NCI-H2107 treated with DMSO at 0.1 percent for 48 hours (cell line): ENCODE results near the gene ARHGAP45.
"Not testable (repeated sequence)": the region's sequence is repeated elsewhere in the genome, so short reads cannot be mapped to it uniquely, and the experiment has no call there.

Experiments
- DNase-seq: peaks from one replicate; lab custom pipeline; 2025; ENCODE audit not compliant: unreplicated experiment; lab: John Stamatoyannopoulos, UW

The ARHGAP45 gene, protein sequence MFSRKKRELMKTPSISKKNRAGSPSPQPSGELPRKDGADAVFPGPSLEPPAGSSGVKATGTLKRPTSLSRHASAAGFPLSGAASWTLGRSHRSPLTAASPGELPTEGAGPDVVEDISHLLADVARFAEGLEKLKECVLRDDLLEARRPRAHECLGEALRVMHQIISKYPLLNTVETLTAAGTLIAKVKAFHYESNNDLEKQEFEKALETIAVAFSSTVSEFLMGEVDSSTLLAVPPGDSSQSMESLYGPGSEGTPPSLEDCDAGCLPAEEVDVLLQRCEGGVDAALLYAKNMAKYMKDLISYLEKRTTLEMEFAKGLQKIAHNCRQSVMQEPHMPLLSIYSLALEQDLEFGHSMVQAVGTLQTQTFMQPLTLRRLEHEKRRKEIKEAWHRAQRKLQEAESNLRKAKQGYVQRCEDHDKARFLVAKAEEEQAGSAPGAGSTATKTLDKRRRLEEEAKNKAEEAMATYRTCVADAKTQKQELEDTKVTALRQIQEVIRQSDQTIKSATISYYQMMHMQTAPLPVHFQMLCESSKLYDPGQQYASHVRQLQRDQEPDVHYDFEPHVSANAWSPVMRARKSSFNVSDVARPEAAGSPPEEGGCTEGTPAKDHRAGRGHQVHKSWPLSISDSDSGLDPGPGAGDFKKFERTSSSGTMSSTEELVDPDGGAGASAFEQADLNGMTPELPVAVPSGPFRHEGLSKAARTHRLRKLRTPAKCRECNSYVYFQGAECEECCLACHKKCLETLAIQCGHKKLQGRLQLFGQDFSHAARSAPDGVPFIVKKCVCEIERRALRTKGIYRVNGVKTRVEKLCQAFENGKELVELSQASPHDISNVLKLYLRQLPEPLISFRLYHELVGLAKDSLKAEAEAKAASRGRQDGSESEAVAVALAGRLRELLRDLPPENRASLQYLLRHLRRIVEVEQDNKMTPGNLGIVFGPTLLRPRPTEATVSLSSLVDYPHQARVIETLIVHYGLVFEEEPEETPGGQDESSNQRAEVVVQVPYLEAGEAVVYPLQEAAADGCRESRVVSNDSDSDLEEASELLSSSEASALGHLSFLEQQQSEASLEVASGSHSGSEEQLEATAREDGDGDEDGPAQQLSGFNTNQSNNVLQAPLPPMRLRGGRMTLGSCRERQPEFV

DNA sequence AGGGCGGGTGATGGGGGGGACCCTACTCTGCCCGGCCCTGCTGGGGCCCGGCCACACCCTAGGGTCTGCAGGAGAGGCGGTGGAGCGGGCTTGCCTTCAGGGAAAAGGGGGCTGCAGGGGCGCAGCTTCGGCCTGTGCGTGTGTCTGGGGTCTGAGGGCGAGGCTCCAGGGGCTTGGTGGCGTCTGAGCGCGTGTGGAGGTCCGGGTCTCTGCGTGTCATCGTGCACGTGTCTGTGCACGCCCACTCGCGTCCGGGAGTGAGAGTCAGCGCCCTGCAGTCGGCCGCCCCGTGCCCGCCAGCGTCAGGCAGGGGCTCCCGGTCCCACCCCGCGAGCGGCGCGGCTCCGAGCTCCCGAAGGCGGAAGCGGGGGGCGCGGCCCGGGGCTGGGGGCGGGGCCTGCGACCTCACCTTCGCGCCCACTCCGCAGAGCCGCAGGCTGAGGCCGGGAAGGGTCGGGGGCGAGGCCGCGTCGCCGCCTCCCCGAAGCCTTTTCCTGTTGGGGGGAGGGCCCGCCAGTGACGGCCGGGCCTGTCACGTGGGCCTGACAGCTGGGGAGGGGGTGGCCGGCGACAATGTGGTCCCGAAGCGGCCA lies at the start of gene ARHGAP45:
ARHGAP45 (plus strand) TSS at position 420 of the 593 bp plus-strand sequence. CDS start 239 bp downstream, outside the sequence.
- DNase-seq = no peak

DNA sequence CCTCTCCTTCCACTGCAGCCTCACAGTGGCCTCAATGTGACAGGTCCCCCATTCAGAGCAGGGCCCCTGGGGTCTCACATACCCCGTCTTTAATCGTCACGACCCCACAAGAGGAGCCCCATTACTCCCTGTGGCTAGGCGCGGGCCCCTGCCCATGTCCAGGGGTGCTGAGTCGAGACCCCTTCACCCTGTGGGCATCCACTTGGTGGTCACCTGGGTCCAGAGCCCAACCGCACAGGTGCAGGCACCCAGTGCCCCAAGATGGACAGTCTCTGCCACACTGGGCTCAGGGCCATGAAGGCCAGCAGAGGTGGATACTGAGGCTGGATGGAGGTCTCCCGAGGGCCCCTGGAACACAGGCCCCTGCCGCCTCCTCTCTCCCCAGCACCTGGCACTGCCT lies 49.1 kb upstream of the ARHGAP45 start:
- no peak for DNase-seq

DNA sequence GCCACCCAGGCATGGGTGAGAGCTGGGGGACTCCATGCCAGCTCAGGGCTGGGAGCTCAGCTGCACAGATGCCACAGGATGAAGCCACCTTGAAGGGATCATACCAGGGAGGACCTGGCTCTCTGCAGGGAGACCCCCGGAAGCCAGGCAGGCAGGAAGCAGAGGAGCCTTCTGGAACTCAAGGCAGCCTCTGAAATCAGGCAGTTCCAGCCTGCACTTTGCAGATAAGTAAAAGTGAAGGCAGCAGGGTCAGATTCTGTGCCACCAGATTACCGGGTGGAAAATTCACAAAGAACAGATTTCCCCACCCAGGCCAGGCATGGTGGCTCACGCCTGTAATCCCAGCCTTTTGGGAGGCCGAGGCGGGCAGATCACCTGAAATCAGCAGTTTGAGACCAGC lies 48.6 kb upstream of the ARHGAP45 start:
- no peak for DNase-seq

DNA sequence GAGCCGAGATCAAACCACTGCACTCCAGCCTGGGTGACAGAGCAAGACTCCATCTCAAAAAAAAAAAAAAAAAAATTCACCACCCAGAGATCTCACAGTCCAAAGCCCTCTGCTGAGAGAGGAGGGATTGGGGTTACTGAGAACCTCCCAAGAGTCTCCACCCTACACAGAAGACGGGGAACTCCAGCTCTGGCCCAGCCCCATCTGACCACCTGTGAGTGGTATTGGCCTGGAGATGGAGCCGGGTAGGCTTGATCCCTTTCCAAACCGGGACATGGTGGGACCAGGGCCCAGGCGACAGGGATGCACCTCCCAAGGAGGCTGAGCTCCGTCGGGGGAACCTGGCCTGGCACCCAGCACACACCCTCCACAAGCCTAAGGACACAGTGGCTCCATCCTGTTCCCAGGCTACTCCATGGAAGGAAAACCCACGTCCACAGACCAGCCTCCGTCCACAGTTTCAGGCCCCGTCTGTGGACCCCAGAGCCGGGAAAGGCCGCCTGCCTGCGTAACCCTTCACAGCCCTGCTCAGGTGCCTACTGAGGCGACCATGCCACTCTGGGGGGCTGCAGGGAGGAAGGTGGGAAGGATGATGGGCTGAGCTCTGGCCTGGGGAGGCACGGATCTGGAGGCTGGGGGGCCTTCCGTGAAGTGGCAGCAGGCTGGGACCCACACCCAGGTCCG lies 47.9 kb upstream of the ARHGAP45 start:
- no peak for DNase-seq

DNA sequence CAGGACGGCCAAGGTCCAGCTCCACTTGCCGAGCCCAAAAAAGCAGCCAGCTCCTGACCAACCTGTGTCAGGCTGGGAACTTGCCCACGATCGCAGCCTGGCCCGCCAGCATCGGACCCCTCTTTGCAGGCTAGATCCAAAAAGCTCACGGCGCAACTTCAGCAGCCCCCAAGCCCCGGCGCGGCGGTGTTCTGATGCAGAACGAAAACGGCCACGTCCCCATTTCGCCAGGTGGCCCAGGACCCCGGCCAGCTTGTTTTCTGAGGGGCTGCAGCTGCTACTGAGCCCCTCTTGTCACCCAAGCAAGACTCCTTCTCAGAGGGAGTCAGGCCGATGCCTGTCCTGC lies 47.4 kb upstream of the ARHGAP45 start:
- DNase-seq = no peak

DNA sequence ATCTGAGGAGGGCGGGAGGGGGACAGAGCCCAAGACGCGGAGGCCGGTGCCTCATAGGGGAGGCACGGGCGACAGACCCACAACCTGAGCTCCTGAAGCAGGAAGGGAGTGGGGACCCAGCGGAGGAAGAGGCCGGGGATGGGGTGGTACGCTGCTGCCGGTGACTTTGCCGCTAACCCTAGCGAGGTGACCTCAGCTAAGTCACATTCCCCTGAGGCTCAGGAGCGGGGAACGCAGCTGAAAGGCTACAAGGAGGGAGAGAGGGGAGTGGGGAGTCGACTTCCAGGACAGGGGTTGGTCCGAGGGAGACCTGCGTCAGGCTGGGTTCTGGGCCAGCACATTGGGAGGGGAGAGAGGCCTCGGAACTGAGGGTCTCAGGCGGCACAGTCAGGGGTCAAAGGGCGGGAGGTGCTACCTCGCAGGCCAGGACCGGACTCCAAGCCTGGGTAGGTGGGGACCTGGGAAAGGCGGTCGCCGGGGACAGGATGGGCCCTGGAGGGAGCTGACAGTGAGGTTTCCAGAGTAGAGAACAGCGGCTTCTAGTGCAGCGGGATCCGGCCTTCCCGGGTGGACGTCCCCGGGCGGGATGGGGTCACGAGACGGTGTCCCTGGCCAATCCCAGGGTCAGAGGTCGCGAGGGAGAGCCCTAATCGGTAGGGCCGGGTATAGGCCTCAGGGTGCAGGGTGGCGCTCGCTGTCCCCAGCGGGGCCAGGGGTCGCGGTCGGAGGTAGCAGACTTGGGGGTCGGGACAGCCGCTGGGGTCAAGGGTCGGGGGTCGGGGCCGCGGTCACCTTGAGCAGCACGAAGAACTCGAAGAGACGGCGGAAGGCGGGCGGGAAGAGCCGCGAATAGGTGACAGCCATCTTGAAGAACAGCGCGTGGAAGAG lies 46.7 kb upstream of the ARHGAP45 start:
- no peak for DNase-seq

DNA sequence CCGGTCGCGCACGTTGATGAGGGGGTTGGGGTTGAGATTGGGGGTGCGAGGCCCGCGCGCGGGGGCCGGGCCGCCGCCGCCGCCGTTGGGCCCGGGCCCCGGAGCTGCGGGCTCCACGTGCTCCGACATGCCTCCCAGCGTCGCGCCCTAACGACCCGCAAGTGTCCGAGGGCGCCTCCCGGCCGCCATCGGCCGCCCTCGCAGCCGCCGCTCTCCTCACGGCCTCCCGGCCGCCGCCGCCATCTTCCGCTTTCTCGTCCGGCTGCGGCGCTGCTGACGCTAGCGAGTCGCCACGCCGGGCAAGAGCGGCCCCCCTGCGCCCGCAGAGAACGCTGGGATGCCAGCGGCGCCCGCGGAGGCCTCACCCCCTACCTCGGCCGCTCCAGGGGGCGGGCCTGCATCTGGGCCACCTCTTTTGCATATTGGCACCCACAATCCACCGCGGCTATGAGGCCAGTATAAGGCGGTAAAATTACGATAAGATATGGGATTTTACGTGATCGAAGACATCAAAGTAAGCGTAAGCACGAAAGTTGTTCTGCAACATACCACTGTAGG lies 46.0 kb upstream of the ARHGAP45 start, which contains the start of gene TMEM259:
TMEM259 (minus strand) TSS at position 256 of the 558 bp plus-strand sequence; CDS start at position 129, 127 bp downstream.
- peak; percentile 93 for DNase-seq

DNA sequence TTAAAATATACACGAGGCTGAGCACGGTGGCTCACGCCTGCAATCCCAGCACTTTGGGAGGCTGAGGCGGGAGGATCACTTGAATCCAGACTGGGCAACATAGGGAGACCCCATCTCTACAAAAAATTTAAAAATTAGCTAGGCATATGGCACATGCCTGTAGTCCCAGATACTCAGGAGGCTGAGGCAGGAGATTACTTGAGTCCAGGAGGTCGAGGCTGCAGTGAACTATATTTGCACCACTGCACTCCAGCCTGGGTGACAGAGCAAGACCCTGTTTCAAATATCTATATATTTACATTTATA lies 43.1 kb upstream of the ARHGAP45 start:
- not testable (repeated sequence) for DNase-seq

DNA sequence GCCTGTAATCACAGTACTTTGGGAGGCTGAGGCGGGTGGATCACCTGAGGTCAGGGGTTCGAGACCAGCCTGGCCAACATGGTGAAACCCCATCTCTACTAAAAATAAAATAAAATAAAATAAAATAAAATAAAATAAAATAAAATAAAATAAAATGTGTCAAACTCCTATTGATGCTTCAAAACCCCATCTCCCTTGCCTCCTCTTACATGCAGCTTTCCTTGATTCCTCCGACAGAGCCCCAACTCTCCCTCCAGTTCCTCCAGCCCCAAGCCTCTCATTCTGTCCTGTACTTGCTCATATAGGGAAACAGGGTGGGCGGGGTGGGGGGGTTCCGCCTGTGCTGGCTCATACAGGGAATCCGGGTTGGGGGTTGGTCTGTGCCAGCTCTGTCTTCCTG lies 41.9 kb upstream of the ARHGAP45 start:
- not testable (repeated sequence) for DNase-seq

DNA sequence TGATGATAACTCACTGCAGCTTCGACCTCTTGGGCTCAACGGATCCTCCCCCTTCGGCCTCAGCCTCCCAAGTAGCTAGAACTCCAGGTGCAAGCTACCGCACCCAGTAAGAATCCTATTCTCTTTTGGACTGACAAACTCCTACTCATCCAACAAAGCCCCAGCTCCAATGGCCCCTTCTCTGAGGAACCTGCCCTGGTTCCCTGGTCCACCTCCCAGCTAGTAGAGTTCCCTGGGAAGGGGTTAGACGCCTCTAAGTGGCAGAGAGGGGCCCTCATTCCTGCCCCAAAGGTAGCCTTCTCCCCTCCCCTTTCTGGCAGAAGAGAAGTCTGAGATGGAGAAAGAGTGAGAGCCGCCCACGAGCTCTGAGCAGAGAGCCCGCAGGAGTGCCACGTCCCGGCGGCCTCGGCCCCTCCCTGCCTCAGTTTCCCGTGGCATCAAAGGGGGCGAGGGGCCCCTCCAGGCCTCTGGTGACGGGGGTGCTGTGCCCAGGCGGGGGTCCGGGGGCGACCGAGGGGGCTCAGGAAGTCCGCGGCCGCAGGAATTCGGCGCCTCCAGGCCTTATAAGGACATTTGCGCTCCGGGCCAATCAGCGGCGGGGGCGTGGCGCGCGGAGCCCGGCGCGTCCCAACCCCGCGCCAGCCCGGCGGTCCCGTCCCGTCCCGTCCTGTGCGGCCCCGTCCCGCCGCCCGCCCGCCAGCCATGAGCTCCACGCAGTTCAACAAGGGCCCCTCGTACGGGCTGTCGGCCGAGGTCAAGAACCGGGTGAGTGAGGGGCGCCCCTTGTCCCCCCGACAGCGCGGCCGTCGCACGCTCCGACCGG lies 40.8 kb upstream of the ARHGAP45 start, which contains the start of gene CNN2:
CNN2 (plus strand) TSS at position 649 of the 823 bp plus-strand sequence; CDS start at position 703, 54 bp downstream.
- no peak for DNase-seq

DNA sequence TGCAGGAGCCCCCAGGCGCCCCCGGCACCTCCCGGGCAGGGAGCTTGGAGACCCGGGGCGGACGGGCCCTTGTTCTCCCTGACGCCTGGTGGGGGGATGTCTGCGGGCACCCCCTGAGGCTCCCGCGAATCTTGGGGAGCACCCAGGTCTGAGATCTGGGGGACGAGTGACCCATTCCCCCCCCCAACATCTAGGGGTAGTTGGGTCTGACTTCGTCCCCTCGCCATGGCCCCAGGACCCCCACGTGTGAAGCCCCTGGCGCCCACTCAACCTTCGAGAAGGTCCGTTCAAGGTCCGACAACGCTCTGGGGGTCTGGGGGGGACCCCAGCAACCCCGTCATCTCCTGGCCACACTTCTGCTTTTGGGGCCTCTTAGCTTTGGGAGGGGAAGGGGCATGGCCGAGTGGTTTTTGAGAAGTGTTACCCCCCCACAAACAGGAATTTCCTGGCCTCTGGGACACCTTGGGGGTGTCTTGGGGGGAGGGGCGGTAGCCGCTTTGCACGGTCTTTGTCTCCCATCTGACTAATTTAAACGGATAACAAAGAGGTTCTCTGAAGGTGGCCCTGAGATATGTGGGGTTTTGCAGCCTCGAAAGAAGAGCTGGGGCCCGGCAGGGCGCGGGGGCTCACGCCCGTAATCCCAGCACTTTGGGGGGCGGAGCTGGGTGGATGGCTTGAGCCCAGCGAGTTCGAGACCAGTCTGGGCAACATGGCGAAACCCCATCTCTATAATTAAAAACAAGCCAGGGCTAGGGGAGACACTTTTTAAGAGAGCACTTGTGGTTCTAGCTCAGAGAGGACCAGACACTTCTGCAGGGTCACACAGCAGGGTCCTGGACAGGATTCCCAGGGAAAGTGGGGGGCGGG lies 40.0 kb upstream of the ARHGAP45 start:
- no peak for DNase-seq

DNA sequence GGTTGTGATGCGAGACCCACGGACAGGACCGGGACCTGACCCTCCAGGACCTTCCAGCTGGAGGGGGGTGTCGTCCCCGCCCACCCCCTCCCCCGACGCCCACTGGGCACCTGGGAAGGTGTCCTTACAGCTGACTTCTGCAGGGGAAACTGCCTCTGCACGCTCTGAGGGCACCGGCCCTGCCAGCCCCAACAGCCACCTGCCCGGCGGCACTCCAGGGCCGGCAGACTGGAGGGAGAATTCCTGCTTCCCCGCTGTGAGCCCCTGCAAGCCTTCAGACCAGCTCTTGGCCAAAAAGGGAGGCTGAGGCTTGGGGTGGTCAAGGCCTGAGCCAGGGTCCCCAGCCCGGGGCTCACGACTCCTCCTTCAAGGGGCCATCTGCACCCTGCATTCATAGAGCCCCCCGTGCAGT lies 39.3 kb upstream of the ARHGAP45 start:
- DNase-seq = no peak

DNA sequence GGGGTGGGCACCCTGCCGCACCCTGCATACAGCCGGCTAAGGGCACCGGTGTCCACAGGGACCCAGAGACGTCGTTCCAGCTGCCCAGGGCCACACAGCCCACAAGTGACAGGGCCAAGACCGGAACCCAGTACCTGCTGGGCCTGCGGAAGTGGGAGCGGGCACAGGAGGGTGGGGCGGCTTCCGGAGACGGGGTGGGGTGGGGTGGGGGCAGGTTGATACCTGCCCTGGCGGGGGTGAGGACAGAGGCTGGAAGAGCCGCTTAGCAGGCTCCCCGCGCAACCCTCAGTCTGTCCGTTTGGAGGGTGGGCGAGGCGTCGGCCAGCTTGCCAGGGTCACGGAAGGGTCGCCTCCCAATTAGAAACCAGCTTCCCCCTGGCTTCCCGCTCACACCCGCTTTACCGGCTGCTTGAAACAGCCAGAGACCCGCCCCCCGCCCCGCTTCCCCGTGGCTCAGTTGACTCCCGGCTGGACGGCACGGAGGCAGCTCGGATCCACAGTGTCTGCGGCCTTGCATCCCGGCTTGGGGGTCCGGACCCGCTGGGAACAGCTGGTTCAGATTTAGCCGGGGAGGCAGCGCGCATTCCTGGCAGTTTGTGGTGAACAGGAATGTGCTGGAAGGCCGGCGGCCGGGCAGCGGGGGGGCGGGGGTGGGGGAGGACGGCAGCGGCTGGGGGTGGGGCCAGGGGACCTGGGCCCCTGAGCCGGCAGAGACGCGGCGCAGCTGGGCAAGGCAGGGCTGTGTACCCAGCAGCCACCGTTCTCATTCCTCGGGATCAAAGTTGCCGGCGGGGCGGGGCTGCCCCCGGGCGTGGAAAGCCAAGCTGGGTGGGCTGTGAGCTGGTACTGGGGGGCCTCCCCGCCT lies 38.7 kb upstream of the ARHGAP45 start:
- DNase-seq = no peak

DNA sequence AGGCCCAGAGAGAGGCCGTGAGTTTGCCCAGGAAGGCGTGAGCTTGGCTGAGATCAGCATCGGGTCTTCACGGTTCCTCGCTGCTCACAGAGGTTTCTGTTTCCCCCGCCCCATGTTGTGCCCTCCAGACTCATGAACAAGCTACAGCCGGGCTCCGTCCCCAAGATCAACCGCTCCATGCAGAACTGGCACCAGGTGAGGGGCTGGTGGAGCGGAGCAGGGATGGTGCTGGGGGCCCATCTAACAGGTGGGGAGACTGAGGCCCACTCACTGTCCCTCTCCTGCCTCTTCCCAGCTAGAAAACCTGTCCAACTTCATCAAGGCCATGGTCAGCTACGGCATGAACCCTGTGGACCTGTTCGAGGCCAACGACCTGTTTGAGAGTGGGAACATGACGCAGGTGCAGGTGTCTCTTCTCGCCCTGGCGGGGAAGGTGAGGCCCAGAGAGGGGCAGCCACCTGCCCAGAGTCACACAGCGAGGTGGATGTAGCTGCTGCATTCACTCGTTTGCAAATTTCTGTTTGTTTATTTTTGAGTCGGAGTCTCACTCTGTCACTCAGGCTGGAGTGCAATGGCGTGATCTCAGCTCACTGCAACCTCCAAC lies 34.6 kb upstream of the ARHGAP45 start:
- DNase-seq = no peak

DNA sequence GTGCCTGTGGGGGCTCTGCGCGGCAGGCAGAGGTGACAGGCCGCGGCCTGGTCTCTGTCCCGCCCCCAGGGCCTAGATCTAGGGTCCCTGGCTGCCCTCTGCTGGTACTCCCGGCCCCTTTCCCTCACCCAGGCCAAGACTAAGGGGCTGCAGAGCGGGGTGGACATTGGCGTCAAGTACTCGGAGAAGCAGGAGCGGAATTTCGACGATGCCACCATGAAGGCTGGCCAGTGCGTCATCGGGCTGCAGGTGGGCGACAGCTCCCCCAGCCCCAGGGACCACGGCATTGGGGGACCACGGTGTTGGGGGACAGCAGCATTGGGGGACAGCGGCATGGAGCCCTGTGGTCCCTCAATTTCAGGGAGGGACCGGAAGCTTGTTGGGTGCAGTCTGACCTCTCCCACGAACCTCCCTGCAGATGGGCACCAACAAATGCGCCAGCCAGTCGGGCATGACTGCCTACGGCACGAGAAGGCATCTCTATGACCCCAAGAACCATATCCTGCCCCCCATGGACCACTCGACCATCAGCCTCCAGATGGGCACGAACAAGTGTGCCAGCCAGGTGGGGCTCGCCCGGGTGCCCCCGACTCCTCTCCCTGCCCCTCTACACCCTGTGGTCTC lies 30.9 kb upstream of the ARHGAP45 start:
- no peak for DNase-seq

DNA sequence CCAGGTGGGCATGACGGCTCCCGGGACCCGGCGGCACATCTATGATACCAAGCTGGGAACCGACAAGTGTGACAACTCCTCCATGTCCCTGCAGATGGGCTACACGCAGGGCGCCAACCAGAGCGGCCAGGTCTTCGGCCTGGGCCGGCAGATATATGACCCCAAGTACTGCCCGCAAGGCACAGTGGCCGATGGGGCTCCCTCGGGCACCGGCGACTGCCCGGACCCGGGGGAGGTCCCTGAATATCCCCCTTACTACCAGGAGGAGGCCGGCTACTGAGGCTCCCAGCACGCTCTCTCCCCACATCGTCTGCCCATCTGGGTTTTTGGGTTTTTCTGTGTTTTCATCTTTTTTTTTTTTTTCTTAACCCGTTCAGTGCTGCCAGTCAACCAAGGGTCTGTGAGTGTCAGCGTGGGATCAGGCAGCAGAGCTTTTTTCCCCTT lies 29.3 kb upstream of the ARHGAP45 start:
- no peak for DNase-seq
